Activated CD8-positive, alpha-beta T cell treated with anti-CD3 and anti-CD28 coated beads, Interleukin-2, amount 10 ng/mL, durations not matched to agents 7 days and 5 days (primary cell): ENCODE measurements around the gene CD177. TPM values are rescaled to one million over a fixed set of nuclear protein-coding genes. Genes with fewer than 3 reads are reported as not detected.
"Not testable (repeated sequence)": the region's sequence is repeated elsewhere in the genome, so short reads cannot be mapped to it uniquely, and the experiment has no call there.

Experiments
- ATAC-seq: fragments of 150-1000 bp; cut with Tn5 transposase; one replicate; pipeline ENCODE4 v1.10.0; 2021; ENCODE audit warnings: moderate library complexity
- CTCF ChIA-PET: fragments of 350-600 bp; sonication (Branson Sonifier 250); formaldehyde crosslinking; loops from one replicate; lab custom pipeline; 2021; ENCODE audit warnings: antibody characterized with exemption; lab: Charles Lee
- POLR2A ChIA-PET: fragments of 350-600 bp; sonication (Branson Sonifier 250); formaldehyde crosslinking; loops from one replicate; lab custom pipeline; 2021; ENCODE audit warnings: antibody characterized with exemption; lab: Charles Lee
- DNase-seq: peaks from one replicate; pipeline ENCODE4 v3.0.0-alpha.2; 2020
- H3K27ac Mint-ChIP-seq: one replicate; pipeline ENCODE4 v1.8.0; 2021; ENCODE audit warnings: mild to moderate bottlenecking, mixed read lengths
- H3K27me3 Mint-ChIP-seq: one replicate; pipeline ENCODE4 v1.8.0; 2021; ENCODE audit warnings: low read depth, mixed read lengths
- H3K36me3 Mint-ChIP-seq: one replicate; pipeline ENCODE4 v1.8.0; 2021; ENCODE audit warnings: low read depth, mixed read lengths
- H3K4me1 Mint-ChIP-seq: one replicate; pipeline ENCODE4 v1.8.0; 2021; ENCODE audit warnings: low read depth, mixed read lengths
- H3K4me3 Mint-ChIP-seq: one replicate; pipeline ENCODE4 v1.8.0; 2021; ENCODE audit warnings: mild to moderate bottlenecking, mixed read lengths
- H3K9me3 Mint-ChIP-seq: one replicate; pipeline ENCODE4 v1.8.0; 2022; ENCODE audit warnings: mixed read lengths; ENCODE audit not compliant: insufficient read depth
- total RNA-seq, 2 experiments: library from RNA; stranded (reverse); gene quantifications; one replicate each; pipeline ENCODE4 v1.2.3, GENCODE V29; 2021

CD177 gene
- total RNA-seq, 2 experiments from 2014 or later: not detected

DNA sequence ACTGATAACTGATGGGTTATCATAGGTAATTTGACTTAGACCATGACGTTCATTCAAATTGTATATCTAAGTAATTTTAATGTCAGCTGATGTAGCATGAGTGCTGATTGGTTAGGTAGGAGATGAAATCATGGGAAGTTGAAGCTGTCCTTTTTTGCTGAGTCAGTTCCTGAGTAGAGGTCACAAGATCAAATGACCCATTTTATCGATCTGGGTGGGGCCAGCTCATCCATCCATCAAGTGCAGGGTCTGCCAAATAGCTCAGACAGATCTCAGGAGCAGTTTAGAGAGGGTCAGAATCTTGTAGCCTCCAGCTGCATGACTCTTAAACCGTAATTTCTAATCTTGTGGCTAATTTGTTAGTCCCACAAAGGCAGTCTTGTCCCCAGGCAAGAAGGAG is 35.3 kb upstream of the CD177 start:
- H3K4me1 Mint-ChIP-seq: no peaks in the 10 kb centered on the region
- no peak overlapping the region for H3K27ac Mint-ChIP-seq
- no peak for ATAC-seq
- POLR2A ChIA-PET: no interaction called here
- H3K4me3 Mint-ChIP-seq: no peak overlapping the region
- no peak for DNase-seq
- no peaks in the 10 kb centered on the region for H3K36me3 Mint-ChIP-seq
- H3K9me3 Mint-ChIP-seq: no peaks in the 10 kb centered on the region
- CTCF ChIA-PET: no interaction called here
- H3K27me3 Mint-ChIP-seq: peaks cover 6% of the 10 kb centered on the region

GRCh38 chr19:43318796-43319314 is 34.6 kb upstream of the CD177 start:
- no peaks in the 10 kb centered on the region for H3K36me3 Mint-ChIP-seq
- DNase-seq: no peak
- no peak overlapping the region for H3K4me3 Mint-ChIP-seq
- peaks cover 6% of the 10 kb centered on the region for H3K27me3 Mint-ChIP-seq
- H3K4me1 Mint-ChIP-seq: no peaks in the 10 kb centered on the region
- ChIA-PET CTCF (no interaction called here), POLR2A (no interaction called here)
- no peak overlapping the region for H3K27ac Mint-ChIP-seq
- no peaks in the 10 kb centered on the region for H3K9me3 Mint-ChIP-seq
- no peak for ATAC-seq

DNA sequence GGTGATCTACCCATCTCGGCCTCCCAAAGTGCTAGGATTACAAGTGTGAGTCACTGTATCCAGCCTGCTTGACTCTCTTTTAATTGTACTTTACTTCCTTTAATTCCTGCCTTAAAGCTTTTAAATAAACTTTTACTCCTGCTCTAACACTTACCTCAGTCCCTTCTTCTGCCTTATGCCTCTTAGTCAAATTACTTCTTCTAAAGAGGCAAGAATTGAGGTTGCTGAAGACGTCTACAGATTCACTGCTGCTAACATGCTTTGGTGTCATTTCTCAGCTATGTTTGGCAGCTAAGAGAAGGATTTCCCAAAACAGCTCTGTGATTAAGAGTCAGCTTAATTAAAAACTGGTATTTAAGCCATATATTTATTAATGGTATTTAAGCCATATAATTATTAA is 32.9 kb upstream of the CD177 start:
- no peaks in the 10 kb centered on the region for H3K36me3 Mint-ChIP-seq

GRCh38 chr19:43326761-43327160 is 26.7 kb upstream of the CD177 start:
- H3K27me3 Mint-ChIP-seq, POLR2A ChIA-PET, H3K4me3 Mint-ChIP-seq, ATAC-seq, H3K36me3 Mint-ChIP-seq, H3K9me3 Mint-ChIP-seq, DNase-seq, H3K4me1 Mint-ChIP-seq, CTCF ChIA-PET, H3K27ac Mint-ChIP-seq: not testable (repeated sequence)

More for the DNA sequence above, 32.9 kb upstream of the CD177 start:
- Mint-ChIP-seq H3K4me1 (no peaks in the 10 kb centered on the region), H3K27ac (no peak overlapping the region), H3K9me3 (no peaks in the 10 kb centered on the region), H3K4me3 (no peak overlapping the region), H3K27me3 (peaks cover 6% of the 10 kb centered on the region)
- POLR2A ChIA-PET: no interaction called here
- ATAC-seq (no peak), DNase-seq (no peak)
- CTCF ChIA-PET: no interaction called here

DNA sequence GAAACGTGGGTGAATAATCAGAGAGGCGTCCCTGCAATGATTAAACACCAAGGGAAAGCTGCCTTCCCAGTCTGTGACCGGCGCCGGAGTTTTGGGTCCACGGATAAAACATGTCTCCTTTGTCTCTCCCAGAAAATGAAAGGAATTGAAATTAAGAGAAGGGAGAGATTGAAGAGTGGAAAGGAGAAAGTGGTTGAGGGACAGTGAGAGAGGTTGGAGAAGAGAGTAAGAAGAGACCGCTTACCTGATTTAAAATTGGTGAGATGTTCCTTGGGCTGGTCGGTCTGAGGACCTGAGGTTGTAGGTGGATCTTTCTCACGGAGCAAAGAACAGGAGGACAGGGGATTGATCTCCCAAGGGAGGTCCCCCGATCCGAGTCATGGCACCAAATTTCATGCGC is 24.9 kb upstream of the CD177 start:
- H3K4me3 Mint-ChIP-seq, H3K9me3 Mint-ChIP-seq, H3K4me1 Mint-ChIP-seq, H3K27me3 Mint-ChIP-seq, POLR2A ChIA-PET, CTCF ChIA-PET, H3K36me3 Mint-ChIP-seq, ATAC-seq, H3K27ac Mint-ChIP-seq, DNase-seq: not testable (repeated sequence)

DNA sequence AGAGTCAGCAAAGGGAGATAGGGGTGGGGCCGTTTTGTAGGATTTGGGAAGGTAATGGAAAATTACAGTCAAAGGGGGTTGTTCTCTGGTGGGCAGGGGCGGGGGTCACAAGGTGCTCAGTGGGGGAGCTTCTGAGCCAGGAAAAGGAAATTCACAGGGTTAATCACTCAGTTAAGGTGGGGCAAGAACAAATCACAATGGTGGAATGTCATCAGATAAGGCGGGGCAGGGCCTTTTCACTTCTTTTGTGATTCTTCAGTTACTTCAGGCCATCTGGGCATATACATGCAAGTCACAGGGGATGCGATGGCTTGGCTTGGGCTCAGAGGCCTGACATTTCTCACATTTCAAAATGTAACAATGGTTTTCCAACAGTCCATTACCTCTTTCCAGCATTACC is 24.4 kb upstream of the CD177 start:
- POLR2A ChIA-PET, CTCF ChIA-PET, ATAC-seq, H3K4me1 Mint-ChIP-seq, H3K9me3 Mint-ChIP-seq, H3K36me3 Mint-ChIP-seq, DNase-seq, H3K27ac Mint-ChIP-seq, H3K4me3 Mint-ChIP-seq, H3K27me3 Mint-ChIP-seq: not testable (repeated sequence)

DNA sequence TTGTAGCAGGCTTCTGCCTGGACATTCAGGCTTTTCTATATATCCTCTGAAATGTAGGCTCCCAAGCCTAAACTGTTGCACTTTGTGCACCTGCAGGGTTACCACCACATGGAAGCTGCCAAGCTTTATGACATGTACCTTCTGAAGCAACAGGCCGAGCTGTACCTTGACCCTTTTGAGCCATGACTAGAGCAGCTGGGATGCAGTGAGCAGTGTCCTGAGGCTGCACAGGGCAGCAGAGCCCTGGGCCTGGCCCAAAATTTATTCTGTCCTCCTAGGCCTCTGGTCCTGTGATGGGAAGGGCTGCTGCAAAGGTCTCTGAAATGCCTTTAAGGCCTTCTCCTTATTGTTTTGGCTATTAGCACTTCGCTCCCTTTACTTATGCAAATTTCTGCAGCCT is 23.5 kb upstream of the CD177 start:
- Mint-ChIP-seq H3K27me3 (no peaks in the 10 kb centered on the region), H3K4me3 (no peak overlapping the region)

DNA sequence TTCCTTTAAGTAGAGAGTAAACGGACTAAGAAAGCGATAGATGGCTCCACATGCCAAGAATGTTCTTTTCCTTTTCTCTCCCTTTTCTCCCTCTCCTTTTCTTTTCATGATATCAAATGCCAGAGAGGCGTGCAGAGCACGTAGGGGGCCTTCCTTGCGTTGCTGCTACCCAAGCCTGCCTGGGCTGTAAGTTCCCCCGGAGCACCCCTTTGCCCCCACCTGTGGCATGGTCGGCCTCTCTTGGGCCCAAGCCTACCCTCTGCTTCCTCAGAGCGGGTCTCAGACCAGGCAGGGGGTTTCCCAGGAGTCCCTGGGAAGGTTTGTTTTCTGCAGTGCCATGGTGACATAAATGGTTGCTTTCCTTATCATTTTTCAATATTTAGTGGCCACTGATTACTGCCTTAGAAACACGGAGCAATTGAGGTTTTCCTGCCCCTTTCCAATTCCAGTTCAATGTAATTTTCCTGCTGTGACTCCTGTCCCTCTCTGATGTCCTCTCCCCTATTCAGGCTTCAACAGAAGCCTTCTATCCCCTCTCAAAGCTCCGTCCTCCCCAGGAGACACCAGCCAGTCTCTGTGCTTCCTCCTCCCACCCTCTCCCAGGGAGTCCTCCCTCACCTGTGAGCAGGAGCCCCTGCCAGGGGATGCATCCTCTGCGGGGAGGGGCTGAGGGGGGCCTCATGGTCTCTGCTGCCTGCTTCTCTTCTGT is 22.6 kb upstream of the CD177 start:
- no peak overlapping the region for H3K27ac Mint-ChIP-seq
- H3K4me1 Mint-ChIP-seq: no peaks in the 10 kb centered on the region
- H3K9me3 Mint-ChIP-seq: no peaks in the 10 kb centered on the region
- no peaks in the 10 kb centered on the region for H3K36me3 Mint-ChIP-seq
- ChIA-PET POLR2A (no interaction called here), CTCF (no interaction called here)
- H3K27me3 Mint-ChIP-seq: no peaks in the 10 kb centered on the region
- ATAC-seq (no peak), DNase-seq (no peak)
- H3K4me3 Mint-ChIP-seq: no peak overlapping the region

More for the DNA sequence above, 23.5 kb upstream of the CD177 start:
- ATAC-seq (no peak), DNase-seq (no peak)
- no peaks in the 10 kb centered on the region for H3K36me3 Mint-ChIP-seq
- ChIA-PET CTCF (no interaction called here), POLR2A (no interaction called here)
- no peak overlapping the region for H3K27ac Mint-ChIP-seq
- no peaks in the 10 kb centered on the region for H3K9me3 Mint-ChIP-seq
- H3K4me1 Mint-ChIP-seq: no peaks in the 10 kb centered on the region

DNA sequence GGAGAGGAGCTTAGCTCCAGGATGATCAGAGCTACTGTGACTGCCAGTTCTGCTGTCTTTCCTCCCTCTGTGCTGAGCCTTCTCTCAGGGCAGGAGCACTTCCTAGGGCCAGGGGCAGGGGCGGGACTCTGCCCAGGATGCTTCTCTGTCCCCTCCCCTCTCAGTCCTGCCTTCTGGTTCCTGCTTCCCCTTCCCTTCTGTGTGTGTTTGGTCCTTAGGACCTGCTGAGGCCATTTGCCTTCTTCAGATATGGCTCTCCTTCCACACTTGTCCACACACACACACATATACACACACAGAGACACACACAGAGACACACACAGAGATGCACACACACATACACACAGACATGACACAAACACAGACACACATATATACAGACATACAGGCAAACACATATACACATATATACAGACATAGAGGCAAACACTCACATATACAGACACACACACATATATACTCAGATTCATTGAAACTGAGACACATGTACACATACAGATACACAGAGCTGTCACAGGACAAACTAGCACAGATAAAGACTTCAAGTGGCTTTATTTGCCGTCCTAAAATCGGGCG is 22.0 kb upstream of the CD177 start:
- Mint-ChIP-seq H3K9me3 (no peaks in the 10 kb centered on the region), H3K4me1 (no peaks in the 10 kb centered on the region), H3K27ac (no peak overlapping the region), H3K27me3 (no peaks in the 10 kb centered on the region), H3K4me3 (no peak overlapping the region), H3K36me3 (no peaks in the 10 kb centered on the region)
- no peak for DNase-seq
- POLR2A ChIA-PET: no interaction called here
- ATAC-seq: no peak
- CTCF ChIA-PET: no interaction called here

DNA sequence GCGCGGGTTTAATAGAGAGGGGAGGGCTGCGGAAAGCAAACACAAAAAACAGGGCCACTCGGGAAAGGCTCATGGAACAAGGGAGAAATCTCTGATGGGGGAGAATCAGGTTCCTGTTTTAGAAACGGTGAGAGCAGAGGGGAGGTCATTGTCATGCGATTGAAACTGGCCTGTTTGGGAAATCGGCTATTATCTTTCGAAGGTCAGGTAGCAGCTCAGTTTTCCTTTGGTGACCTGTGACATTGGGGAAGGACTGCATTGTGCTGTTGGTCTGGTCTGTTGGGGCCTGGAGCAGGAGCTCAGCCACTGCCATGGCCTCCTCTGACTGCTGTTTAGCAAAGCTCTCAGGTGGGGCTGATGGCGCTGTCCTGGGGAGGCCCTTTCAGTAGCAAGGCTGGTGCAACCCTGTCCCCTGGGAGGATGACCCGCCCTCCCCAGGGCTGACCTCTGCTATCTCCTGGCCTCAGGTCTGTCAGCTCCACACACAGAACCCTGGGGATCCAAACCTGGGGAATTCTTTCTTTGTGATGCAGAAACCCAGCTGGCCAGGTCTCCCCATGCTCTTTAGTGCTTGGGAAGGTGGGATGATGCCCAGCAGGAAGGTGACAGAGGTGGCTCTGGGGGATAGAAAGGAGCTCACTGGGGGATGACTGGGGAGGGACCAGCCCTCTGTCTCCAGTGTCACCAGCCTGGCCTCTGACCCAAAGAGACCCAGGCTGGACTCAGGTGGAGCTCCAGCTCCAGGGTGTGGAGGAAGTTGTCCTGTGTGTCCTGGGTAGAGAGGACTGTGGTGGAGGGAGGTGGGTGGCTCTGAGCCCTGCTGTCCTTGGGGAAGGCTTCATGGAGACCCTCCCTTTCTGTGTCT is 21.2 kb upstream of the CD177 start:
- no peaks in the 10 kb centered on the region for H3K4me1 Mint-ChIP-seq
- ChIA-PET CTCF (no interaction called here), POLR2A (no interaction called here)
- ATAC-seq (no peak), DNase-seq (no peak)
- no peaks in the 10 kb centered on the region for H3K27me3 Mint-ChIP-seq
- H3K27ac Mint-ChIP-seq: no peak overlapping the region
- H3K9me3 Mint-ChIP-seq: no peaks in the 10 kb centered on the region
- H3K4me3 Mint-ChIP-seq: no peak overlapping the region
- H3K36me3 Mint-ChIP-seq: no peaks in the 10 kb centered on the region

- POLR2A ChIA-PET, H3K27me3 Mint-ChIP-seq, H3K9me3 Mint-ChIP-seq, ATAC-seq, H3K4me1 Mint-ChIP-seq, CTCF ChIA-PET, DNase-seq, H3K27ac Mint-ChIP-seq, H3K36me3 Mint-ChIP-seq, H3K4me3 Mint-ChIP-seq: not testable (repeated sequence)
Measured at GRCh38 chr19:43336508-43336907, 17.0 kb upstream of the CD177 start.

- CTCF ChIA-PET: no interaction called here
- Mint-ChIP-seq H3K27me3 (peaks cover 2% of the 10 kb centered on the region), H3K4me3 (no peak overlapping the region), H3K4me1 (no peaks in the 10 kb centered on the region), H3K9me3 (no peaks in the 10 kb centered on the region), H3K27ac (no peak overlapping the region), H3K36me3 (no peaks in the 10 kb centered on the region)
- ATAC-seq (no peak), DNase-seq (no peak)
- POLR2A ChIA-PET: no interaction called here
Measured at GRCh38 chr19:43337737-43338136, 15.7 kb upstream of the CD177 start.
